Measurements from ENCODE around the gene HNRNPL. TPM values are rescaled to one million over a fixed set of nuclear protein-coding genes. Genes with fewer than 3 reads are reported as not detected.
"Not testable (repeated sequence)": the region's sequence is repeated elsewhere in the genome, so short reads cannot be mapped to it uniquely, and the experiment has no call there.

The HNRNPL gene
- total RNA-seq, 4 donors from 2014 or later: 173 to 180 (median 174) TPM

DNA sequence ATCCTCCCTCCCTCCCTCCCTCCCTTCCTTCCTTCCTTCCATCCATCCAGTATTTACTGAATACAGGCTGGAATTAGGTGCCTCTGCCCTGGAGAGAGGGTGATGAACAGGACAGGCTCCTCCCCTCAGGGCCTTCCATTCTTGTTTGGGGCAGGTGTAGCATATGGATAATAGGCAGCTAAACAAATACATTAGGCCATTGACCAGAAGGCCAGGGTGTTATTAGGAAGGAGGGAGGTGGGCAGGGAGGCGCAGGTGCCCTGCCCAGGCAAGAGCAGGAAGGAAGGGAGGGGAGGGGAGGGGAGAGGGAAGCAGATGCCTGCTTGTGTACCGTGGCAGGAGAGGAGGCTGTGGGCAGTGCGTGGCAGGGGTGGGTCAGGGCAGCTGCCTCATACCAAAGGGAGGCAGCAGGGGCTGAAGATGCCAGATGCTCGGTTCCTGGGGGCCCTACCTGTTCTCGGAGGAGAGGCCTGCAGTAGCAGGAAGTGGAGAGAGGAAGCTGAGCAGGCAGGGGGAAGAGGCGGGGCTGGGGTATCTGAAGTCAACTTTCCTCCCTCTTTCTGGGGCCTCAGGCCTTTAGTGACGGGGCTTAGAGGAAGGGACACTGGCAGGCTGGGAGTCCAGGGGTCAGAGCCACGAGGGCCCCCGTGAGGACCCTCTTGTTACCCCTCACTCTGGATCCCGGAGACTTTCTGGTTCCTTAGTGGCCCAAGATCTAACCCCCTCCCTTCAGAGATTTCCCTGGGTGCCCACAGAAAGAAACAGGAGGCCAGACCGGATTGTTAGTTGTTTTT, 28.2 kb upstream of the HNRNPL start, which contains the start of gene RINL:
RINL (minus strand) TSS at position 495 of the 794 bp plus-strand sequence. CDS start 1,533 bp downstream, outside the sequence.
- peak; percentile 11 for ATAC-seq
- WGBS, 2 donors (ENCODE audit: low coverage in 1 of 2): 39 to 40% methylated on average over 1 to 10 of the region's 11 CpGs
- peak within 1 kb of the TSS in 3 of 4 donors; percentile 3 to 43 (median 41) for H3K27ac ChIP-seq
- H3K27me3 ChIP-seq: no peaks in the 10 kb centered on the region
- peak within 1 kb of the TSS in 1 of 2 donors; percentile 3 for H3K4me3 ChIP-seq
- H3K36me3 ChIP-seq: peaks cover 0 to 46% of the 10 kb centered on the region in 2 donors
- H3K9me3 ChIP-seq: no peaks in the 10 kb centered on the region
- peaks cover 0 to 14% (median 3%) of the 10 kb centered on the region in 3 donors for H3K4me1 ChIP-seq
- TF ChIP-seq EP300 (IDR thresholded peaks at IDR 0.05) (no peak), POLR2A (IDR thresholded peaks at IDR 0.05) (no peak), POLR2AphosphoS5 (IDR thresholded peaks at IDR 0.05) (no peak)
- TF ChIP-seq, protein P1, sequence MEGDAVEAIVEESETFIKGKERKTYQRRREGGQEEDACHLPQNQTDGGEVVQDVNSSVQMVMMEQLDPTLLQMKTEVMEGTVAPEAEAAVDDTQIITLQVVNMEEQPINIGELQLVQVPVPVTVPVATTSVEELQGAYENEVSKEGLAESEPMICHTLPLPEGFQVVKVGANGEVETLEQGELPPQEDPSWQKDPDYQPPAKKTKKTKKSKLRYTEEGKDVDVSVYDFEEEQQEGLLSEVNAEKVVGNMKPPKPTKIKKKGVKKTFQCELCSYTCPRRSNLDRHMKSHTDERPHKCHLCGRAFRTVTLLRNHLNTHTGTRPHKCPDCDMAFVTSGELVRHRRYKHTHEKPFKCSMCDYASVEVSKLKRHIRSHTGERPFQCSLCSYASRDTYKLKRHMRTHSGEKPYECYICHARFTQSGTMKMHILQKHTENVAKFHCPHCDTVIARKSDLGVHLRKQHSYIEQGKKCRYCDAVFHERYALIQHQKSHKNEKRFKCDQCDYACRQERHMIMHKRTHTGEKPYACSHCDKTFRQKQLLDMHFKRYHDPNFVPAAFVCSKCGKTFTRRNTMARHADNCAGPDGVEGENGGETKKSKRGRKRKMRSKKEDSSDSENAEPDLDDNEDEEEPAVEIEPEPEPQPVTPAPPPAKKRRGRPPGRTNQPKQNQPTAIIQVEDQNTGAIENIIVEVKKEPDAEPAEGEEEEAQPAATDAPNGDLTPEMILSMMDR (IDR thresholded peaks at IDR 0.05): no peak

DNA sequence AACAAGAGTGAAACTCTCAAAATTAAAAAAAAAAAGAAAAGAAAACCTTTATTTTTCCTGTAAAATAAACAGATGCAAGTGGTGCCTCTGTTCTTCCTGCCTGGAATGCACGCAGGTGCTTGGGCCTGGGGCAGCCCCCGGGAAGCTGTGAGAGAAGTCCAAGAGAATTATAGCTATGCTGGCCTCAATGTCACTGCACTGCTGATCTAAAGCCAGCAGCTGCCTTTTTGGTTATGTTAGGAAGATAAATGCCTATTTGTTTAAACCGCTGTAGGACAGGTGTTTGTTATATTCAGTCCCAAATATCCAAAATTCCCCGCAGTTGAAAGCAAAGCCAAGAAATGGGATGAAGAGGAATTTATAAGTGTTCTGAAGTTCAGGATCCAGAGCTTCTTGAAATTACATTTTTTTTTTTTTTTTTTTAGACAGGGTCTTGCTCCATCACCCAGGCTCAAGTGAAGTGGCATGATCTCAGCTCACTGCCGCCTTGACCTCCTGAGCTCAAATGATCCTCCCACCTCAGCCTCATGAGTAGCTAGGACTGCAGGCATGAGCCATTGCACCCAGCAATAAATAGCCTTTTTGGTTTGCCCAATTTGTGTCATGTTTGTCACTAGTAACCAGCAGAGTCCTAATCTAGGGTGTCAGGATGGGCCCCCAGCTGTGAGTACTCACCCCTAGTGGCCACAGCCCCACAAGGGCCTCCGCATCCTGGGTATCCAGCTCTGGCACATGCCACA, 26.0 kb upstream of the HNRNPL start:
- H3K4me1 ChIP-seq: peaks cover 0 to 14% (median 3%) of the 10 kb centered on the region in 3 donors
- peaks cover 0 to 24% of the 10 kb centered on the region in 2 donors for H3K36me3 ChIP-seq
- no peak for TF ChIP-seq POLR2A (IDR thresholded peaks at IDR 0.05)
- no peak for TF ChIP-seq POLR2AphosphoS5 (IDR thresholded peaks at IDR 0.05)
- TF ChIP-seq, protein P1 (IDR thresholded peaks at IDR 0.05): no peak
- no peak for TF ChIP-seq EP300 (IDR thresholded peaks at IDR 0.05)
- H3K9me3 ChIP-seq: no peaks in the 10 kb centered on the region
- WGBS, 2 donors (ENCODE audit: low coverage in 1 of 2): 70 to 78% methylated on average over 3 to 5 of the region's 6 CpGs
- no peak for ATAC-seq
- no peaks in the 10 kb centered on the region for H3K27me3 ChIP-seq
- H3K27ac ChIP-seq: no peak overlapping the region
- no peak overlapping the region for H3K4me3 ChIP-seq

DNA sequence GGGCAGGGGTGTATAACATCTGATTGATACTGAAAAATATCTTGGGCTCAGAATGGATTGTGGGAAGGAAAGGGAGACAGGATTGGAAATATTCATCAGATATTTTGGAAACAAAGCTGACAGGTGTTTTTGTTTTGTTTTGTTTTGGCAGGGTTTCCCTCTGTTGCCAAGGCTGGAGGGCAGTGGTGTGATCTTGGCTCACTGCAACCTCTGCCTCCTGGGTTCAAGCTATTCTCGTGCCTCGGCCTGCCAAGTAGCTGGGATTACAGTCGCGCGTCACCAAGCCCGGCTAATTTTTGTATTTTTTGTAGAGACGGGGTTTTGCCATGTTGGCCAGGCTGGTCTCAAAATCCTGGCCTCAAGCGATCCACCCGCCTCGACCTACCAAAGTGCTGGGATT, 23.6 kb upstream of the HNRNPL start:
- H3K27ac ChIP-seq, H3K4me3 ChIP-seq, H3K36me3 ChIP-seq, H3K9me3 ChIP-seq, H3K27me3 ChIP-seq, ATAC-seq: not testable (repeated sequence)
- 83 to 87% methylated on average over 5 to 7 of the region's 10 CpGs for WGBS, 2 donors (ENCODE audit: low coverage in 1 of 2)
- H3K4me1 ChIP-seq: peaks cover 0 to 31% (median 4%) of the 10 kb centered on the region in 3 donors

DNA sequence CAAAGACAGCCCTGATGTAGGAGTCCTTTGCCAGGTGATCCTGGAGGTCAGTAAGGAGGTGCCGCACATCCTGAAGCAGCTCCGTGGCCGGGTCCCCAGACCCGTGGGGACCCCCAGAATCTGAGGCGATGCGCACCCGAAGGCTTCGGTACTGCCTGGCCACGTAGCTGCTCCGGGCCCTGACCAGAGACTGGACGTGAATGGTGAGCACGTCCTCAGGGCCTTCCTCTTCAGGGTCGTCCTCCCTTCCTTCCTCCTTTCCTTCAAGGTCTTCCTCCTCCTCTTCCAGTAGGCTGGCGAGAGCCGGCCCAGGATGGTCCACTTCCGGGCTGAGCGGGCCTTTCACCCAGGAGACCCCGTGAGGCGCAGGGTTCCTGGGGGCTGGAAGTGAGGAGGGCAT, 20.8 kb upstream of the HNRNPL start:
- H3K27ac ChIP-seq: peak overlapping the region in 2 of 4 donors; percentile 47 to 73

More for the DNA sequence above, 20.8 kb upstream of the HNRNPL start:
- no peak for ATAC-seq
- WGBS, 2 donors (ENCODE audit: low coverage in 1 of 2): 100% methylated on average over 1 of the region's 19 CpGs; no CpG with 5 or more reads in 1 of the 2 donors
- Histone ChIP-seq H3K27me3 (no peaks in the 10 kb centered on the region), H3K36me3 (no peaks in the 10 kb centered on the region), H3K4me1 (peaks cover 0 to 21% (median 4%) of the 10 kb centered on the region in 3 donors), H3K4me3 (no peak overlapping the region), H3K9me3 (no peaks in the 10 kb centered on the region)
- no peak for TF ChIP-seq POLR2AphosphoS5 (IDR thresholded peaks at IDR 0.05)
- TF ChIP-seq POLR2A (IDR thresholded peaks at IDR 0.05): no peak
- TF ChIP-seq, protein P1 (IDR thresholded peaks at IDR 0.05): no peak
- no peak for TF ChIP-seq EP300 (IDR thresholded peaks at IDR 0.05)
